HG02870 (cell line): ENCODE data around the gene PCCA.

Experiments
- ATAC-seq: cut with Tn5 transposase; IDR thresholded peaks from one replicate; pipeline ENCODE4 v1.9.1; 2021; ENCODE audit warnings: mild to moderate bottlenecking, moderate library complexity; ENCODE audit not compliant: unreplicated experiment

Gene PCCA

GRCh38 chr13:100458673-100459072, 369.8 kb downstream of the PCCA start:
- no peak for ATAC-seq

DNA sequence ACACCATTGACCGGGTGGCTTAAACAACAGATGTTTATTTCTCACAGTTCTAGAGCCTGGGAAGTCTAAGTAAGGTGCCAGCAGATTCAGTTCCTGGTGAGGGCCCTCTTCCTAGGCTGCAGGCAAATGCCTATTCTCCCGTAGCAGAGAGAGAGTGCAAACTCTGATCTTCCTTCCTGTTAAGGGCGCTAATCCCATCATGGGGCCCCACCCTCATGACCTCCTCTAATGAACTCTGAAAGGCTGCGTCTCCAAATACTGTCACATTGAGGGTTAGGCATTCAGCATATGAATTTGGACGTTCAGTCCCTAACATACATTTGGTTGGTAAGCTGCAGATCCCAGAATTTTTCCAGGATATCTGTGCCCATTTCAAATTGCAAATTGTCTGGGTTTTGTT, 370.9 kb downstream of the PCCA start:
- no peak for ATAC-seq

- no peak for ATAC-seq
Observed at GRCh38 chr13:100460266-100460665, 371.4 kb downstream of the PCCA start.

DNA sequence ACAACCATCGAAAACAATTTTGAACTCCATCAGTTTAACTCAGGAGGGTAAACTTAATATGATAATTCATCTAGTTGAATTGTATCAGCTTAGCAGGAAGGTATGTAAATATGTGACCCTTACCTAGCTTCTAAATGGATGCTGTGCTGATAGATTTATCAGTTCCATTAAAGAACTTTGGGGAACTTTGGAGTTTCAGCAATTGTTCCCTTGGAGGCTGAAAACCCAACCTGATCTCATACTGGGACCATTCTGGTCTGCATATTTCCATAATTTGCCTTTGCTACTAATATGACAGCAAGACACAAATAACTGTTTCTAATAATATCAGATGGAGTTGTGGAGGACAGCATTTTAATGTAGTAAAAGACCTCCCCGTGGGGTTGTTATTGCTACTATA, 371.9 kb downstream of the PCCA start:
- no peak for ATAC-seq

GRCh38 chr13:100461309-100462030, 372.6 kb downstream of the PCCA start:
- no peak for ATAC-seq

GRCh38 chr13:100464006-100464405, 375.1 kb downstream of the PCCA start:
- no peak for ATAC-seq

- ATAC-seq, result no peak
Observed at GRCh38 chr13:100465558-100465957, 376.7 kb downstream of the PCCA start.

- ATAC-seq, result no peak
Observed at GRCh38 chr13:100470866-100471505, 382.1 kb downstream of the PCCA start.

DNA sequence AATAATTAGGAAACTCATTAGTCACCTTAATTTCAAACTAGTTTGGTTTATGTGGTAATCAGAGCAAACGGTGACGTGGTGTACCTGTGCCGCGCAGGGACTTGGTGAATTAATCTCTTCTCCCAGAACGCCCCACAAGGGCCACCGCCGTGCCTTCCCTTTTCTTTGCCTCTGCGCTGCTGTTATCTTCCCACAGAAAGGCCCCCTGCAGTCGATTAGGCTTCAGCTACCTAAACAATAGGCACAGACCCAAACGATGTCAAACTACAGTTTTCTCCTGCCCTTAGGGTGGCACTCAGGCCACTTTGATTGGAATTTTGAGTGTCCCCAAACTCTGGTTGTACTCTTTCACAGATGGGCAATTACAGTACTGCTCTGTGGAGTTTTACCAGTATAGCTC, 384.2 kb downstream of the PCCA start:
- no peak for ATAC-seq

GRCh38 chr13:100473501-100474044, 384.7 kb downstream of the PCCA start:
- no peak for ATAC-seq

DNA sequence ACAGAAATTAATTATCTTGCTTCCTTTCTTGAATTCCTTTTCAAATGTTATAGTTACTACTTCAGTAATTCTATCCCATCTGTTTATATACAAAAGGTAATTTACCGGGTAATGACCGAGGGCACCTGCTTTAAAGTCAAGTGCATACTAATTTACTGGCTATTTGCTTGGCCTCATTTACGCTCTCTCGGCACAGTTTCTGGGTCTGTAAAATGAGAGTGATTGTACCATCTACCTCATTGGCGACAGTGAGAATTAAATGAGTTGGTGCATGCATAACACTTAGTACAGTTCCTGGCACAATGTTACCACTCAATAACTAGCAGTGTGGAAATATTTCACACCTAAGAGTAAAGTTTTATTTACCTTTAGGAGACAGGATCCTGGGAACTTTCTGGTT, 388.1 kb downstream of the PCCA start:
- ATAC-seq, result no peak

GRCh38 chr13:100478107-100478809, 389.4 kb downstream of the PCCA start:
- no peak for ATAC-seq

DNA sequence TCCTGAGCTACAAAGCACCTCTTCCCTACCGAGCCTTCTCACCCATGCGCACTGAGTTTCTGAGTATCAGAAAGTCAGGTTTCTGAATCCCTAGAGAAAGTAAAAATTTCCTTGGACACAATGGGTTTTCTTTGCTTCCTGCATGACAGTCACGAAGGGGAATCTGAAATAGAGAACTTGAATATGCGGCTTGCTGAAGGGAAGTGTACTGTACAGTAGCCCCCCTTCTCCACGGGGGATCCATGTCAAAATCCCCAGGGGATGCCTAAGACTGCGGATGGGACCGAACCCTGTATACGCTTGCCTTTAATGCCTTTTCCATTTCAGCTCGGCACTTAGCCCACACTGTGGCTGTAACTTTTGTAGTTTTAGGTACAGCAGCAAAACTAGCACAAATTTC, 391.8 kb downstream of the PCCA start:
- no peak for ATAC-seq

DNA sequence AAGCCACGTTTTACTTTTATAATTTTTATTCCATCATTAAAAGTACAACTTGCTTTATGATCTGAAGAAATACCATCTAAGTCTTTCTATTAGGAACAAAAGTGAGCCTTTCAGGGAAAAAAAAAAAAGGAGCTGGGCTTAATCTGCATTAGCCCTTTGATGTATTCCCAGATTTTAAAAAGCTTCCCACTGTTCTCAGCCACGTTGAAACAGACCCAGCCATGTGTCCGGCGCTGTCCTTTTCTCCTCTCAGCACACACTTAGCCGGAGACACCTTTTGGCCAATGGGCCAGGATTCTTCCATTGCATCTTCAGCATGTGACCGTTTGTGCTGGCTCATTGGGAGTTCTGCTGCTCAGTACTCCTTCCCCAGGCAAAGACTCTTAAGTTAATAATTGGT, 394.2 kb downstream of the PCCA start:
- ATAC-seq, result no peak

DNA sequence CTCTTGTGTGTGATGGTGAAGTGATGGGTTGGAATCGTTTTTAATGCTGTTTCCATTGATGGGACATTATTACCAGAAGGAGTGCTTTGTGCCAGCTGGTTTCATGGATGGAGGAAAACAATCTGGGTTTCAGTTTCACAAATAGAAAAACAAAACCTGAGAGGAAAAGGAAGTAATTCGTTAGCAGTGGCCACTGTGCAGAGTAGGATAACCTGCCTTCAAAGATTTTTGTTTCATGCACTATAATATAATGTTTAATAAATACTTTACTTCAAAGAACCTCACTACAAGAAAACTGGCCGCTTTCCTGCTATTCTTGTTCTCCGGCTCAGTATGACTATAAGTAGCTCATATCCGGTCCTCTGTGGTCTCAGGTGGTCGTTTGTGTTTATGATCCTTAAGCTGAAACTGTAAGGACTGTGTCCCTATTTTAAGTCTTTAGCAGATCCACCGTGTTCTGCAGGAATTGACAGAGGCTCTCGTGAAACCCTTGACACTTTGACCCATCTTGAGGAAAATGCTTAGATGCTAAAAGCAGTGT, 395.0 kb downstream of the PCCA start:
- ATAC-seq, result no peak

DNA sequence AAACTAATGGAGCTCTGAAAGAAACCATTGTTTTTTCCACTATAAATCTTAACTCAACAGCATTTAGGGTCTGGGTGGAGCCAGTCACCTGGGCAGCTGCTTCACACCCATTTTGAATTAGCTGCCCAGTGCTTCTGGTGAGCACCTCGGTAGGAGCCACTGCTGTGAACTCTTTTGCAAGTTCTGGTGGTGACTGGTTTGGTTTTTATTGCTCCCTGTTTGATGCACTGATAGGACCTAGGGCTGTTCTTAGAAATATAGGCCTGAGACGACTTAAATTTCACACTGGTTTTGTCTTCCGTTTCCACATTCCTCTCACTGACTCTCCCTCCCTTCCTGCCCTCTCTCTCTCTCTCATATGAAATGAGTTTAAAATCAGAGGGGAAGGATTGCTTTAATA, 395.8 kb downstream of the PCCA start:
- ATAC-seq, result no peak

DNA sequence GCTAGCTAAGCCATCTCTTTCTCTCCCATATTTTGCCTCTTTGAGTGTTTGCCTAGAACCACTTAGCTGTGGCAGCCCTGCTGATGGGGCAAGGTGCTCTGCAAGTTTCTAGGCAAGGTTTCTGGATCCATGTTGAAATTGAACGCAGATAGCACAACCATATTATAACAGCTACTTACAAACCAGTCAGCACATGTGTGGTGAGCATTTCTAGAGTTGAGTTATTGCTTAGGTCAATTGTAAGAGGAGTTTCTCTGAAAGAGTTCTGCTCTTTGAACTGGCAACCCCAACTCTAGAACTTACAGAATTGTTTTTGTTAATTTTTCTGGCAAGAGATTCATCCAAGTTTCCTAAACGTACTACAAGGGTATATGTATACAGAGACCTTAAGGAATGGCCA, 396.4 kb downstream of the PCCA start:
- no peak for ATAC-seq

DNA sequence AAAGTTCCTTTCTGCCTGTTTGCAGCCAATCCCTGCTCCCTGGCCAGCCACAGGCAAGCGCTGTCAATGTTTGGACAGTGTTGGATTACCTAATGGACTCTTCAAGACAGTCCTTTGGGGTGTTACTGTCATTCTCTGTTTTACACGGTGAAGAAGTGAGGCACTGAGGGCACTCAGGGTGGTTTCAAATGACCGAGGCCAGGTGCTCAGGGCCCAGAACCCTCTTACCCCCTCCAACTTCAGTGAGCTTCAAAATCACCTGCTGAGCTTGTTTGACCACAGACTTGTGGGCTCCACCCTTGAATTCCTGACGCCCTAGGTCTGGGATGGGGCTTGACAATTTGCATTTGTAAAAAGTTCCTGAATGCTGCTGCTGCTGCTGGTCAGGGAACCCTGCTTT, 401.8 kb downstream of the PCCA start:
- ATAC-seq, result no peak

DNA sequence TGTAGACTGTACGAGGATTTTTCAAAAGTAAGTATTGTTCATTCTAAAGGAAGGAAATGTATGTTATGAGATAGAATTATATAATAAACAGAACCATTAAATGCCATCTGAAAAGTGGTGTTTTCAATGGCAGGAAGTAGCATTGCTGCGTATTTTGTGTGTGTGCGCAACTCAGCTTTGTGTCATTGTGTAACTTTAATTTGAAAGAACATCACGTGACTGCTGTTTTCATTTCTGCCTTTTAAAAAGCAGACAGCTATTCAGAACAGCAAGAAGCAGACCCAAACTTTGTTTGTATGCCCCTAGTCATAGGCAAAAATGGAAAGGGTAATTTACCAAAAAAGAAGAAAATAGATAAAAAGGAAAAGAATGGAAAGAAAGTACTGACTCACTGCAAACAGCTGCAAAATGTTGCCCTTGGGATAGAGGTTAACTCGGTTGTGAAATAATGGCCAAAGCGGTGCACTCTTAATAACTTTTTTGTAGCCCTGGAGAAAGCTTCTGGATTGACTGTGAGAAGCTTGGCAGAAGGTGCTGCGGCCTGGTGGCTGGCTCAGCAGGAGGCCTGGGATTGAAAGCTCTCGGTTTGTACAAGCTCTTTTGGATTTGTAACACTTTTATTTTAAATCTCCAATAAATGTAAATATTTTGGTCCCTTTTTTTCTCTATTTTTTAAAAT, 402.4 kb downstream of the PCCA start:
- no peak for ATAC-seq

GRCh38 chr13:100493418-100493817, 404.5 kb downstream of the PCCA start:
- ATAC-seq, result no peak

GRCh38 chr13:100495455-100495854, 406.6 kb downstream of the PCCA start:
- ATAC-seq, result no peak
